SKM-1 treated with dmso at 0.1 percent for 144 hours (cell line): ENCODE measurements around the gene WDR18.
"Not testable (repeated sequence)": the region's sequence is repeated elsewhere in the genome, so short reads cannot be mapped to it uniquely, and the experiment has no call there.

Experiments
- DNase-seq: peaks from one replicate; lab custom pipeline; 2025; ENCODE audit not compliant: unreplicated experiment; lab: John Stamatoyannopoulos, UW

WDR18 gene

GRCh38 chr19:950352-951066 lies 33.6 kb upstream of the WDR18 start:
- DNase-seq = no peak

- no peak for DNase-seq
Observed at GRCh38 chr19:952049-952679, 32.0 kb upstream of the WDR18 start.

DNA sequence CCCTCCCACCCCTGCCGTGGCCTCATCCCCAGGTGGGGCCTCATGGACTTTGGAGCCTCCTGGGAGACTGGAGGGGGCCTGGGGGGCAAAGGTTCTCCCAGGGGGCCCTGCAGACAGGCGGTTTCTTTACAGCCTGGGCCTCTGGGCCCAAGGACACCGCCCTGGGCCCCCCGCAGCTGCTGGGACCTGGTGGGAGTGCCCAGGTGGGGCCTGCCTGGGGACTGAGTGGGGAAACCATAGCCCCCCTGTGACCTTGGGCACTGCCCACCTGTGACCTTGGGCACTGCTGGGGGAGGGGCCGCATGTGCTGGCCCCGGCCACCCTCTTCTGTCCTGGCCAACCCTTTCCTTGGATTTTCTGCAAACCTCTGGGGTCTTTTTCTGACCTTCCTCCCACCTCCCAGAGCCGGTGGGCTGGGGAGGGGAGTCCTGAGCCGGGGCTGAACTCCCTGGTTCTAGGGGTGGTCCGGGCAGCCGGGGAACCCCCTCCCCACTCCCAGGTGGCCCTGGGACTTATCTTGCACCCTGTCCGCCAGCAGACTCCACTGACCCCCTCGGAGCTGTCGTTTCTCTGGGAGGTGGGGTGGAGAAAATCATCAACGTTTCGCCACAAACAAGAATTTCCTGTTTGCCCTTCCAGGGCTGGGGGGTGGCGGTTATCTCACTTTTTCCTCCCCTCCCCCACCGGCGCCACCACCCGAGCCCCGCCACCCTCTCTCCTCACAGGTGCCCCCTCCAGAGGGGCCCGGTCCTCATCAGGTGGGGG lies 31.3 kb upstream of the WDR18 start:
- no peak for DNase-seq

GRCh38 chr19:953445-954271 lies 30.5 kb upstream of the WDR18 start:
- no peak for DNase-seq

DNA sequence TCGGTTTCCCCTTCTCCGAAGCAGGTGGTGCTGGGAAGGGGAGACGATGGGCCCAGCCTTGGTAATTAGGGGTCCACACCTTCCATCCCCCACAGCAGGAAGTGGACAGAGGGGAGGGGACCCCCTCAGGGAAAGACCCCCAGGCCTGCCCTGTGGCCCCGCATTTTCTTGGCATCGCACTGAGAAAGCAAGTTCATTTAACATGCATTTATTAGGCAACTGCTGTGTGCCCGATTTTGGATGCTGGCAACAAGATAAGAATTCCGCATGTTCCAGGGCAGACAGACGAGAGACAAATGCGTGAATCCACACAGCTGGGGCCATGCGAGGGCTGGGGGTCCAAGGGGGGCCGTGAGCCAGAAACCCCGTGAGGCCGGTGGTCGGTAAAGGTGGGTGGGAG lies 29.9 kb upstream of the WDR18 start:
- no peak for DNase-seq

DNA sequence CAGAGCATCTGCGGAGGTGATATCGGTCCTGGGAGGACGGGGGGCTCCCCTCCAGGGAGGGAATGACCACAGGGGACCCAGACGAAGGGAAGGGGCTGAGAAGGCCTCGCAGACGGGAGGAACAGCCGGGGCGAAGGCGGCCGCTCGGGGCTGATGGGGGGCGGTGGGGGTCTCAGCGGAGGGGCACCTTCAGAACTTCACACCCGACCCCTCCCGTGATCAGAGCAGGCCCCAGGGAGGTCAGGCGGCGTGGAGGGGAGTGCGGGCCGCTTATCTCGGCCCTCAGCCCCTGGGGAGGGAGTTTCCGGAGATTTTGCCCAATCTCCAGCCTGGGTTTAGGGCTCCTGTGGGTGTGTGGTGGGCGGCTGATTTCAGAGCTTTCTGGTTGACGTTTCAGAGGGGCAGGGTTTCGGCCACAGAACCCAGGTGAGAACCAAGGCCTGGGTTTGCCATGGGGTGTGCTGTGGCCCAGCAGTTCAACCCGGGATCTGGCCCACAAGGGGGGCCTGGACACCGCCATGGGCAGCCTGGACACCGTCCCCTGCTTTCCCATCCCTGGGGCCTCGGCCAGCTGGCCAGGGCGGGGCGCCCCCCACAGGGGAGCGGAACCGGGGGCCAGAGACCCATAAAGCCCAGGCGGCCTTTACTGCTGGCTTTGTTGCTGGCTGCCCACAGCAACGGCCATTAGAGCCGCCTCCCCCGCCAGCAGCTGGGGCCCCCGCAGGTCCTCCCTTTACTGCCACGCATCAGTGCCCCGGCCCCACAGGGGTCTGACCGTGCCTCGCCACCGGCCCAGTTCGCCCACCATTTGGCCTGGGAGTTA lies 29.3 kb upstream of the WDR18 start:
- no peak for DNase-seq

- no peak for DNase-seq
Observed at GRCh38 chr19:955803-956765, 28.1 kb upstream of the WDR18 start.

DNA sequence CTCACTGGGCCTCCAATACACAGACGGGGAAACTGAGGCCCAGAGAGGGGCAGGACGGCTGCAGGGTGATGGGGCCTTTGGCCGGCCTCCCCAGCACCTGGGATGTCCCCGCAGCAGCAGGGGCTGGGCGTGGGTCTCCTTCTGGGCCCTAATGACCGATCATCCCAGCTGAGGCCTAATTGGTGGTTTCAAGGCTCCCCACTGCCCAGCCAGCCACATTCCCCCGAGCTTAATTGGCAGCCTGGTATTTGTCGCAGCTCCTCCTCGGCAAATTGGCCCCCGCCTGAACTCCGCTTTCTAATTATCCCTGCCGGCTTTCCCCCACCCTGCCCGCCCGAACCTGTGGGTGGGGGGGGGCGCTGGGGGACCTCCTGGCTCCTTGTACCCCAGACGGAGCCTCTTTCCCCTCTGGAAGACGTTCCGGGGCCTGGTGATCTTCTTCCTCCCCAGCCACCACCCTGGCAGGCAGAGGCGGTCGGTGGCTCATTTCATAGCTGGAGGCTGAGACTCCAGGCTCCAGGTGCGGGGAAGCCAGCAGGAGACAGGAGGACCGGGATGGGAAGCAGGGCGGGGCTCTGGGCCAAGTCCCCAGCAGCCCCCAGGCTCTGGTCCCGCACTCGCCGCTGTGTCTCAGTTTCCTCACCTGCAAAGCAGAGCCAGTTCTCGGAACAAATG lies 27.2 kb upstream of the WDR18 start:
- no peak for DNase-seq

DNA sequence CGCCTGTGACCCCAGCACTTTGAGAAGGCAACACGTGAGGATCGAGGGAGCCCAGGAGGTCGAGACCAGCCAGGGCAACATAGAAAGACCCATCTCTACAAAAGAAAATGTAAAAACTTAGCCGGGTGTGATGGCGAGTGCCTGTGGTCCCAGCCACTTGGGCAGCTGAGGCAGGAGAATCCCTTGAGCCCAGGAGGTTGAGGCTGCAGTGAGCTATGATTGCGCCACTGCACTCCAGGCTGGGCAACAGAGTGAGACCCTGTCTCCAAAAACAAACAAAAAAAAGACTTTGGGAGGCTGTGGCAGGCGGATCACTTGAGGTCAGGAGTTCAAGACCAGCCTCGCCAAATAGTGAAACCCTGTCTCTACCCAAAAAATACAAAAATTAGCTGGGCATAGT lies 26.6 kb upstream of the WDR18 start:
- DNase-seq = not testable (repeated sequence)

DNA sequence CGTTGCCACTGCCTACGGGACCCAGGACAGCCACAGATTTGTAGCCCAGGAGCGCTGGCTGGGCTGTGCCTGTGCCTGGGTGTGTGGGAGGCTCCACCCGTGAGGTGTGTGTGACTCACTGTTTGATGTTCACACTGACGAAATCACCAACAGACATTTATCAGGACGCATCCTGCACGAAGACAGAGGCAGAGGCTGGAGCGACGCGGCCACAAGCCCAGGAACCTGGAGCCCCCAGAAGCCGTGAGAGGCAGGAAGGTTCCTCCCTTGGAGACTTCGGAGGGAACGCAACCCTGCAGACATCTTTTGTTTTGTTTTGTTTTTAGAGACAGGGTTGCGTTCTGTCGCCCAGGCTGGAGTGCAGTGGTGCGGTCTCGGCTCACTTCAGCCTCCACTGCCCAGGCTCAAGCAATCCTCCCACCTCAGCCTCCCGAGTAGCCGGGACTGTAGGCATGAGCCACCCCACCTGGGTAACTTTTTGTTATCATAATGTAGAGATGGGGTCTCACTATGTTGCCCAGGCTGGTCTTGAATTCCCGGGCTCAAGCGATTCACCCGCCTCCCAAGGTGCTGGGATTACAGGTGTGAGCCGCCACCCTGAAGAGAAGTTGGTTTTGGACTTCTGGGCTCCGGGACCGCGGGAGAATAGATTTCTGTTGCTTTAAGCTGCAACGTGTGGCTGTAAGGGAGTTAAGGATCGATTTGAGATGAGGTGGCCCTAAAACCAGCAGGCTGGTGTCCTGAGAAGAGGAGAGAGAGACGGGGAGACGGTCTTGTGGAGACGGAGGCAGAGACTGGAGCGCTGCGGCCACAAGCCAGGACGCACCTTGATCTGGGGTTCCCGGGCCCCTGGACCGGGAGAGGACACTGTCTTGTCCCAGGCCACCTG lies 24.9 kb upstream of the WDR18 start:
- no peak for DNase-seq

GRCh38 chr19:960020-960419 lies 24.1 kb upstream of the WDR18 start:
- DNase-seq = no peak

DNA sequence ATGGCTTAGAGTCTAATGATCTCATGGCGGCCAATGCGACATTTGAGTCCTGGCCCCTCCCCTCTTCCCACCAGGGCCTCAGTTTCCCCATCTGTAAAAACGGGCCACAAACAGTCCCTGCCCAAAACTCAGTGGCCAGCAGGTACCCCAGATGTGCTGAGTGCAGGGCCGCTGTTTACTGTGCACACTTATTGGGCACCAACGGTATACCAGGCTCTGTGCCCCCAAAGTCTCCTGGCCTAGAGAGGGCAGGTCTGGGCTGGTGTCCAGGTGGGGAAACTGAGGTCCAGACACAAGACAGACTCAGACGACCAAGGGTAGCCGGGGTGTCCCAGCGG lies 23.6 kb upstream of the WDR18 start:
- no peak for DNase-seq

DNA sequence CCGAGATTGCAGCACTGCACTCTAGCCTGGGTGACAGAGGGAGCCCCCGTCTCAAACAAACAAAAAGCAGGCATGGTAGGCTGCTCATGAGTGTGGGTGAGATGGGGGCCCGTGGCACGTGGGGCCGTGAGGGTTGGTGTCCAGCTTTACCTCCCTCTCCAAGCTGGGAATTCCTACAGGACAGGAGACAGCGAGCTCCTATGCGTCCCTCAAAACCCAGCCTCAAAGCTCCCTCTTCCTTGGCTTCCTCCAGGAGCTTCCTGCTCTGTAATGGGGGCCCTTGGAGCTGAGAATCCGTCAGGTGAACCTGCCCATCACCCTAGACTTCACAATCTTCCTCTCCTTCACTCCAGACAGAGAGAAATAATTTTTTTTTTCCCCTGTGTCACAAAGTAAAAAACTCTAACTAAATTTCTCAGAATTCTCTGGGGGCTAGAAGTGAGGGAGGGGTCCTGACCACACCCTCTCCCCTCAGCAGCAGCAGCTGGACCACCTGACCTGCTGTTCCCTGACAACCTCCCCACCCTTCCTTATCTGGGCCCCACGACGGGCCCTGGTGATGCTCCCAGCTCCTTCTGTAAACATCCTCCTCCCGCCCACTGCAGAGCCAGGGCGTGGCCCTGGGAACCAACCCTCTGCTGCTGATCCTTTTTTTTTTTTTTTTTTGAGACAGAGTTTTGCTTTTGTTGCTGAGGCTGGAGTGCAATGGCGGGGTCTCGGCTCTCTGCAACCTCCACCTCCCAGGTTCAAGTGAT lies 22.1 kb upstream of the WDR18 start:
- DNase-seq = no peak

- DNase-seq = no peak
Observed at GRCh38 chr19:962683-963400, 21.3 kb upstream of the WDR18 start.

GRCh38 chr19:963486-963951 lies 20.6 kb upstream of the WDR18 start:
- DNase-seq = no peak

- DNase-seq = no peak
Observed at GRCh38 chr19:964116-964520, 20.0 kb upstream of the WDR18 start.
